B cell (primary cell): ENCODE measurements around the gene RAD23A. TPM values are rescaled to one million over a fixed set of nuclear protein-coding genes. Genes with fewer than 3 reads are reported as not detected.
"Not testable (repeated sequence)": the region's sequence is repeated elsewhere in the genome, so short reads cannot be mapped to it uniquely, and the experiment has no call there.

Experiments used
- ATAC-seq: fragments of 200-7000 bp; cut with Tn5 transposase; one replicate; pipeline ENCODE4 v1.10.0; 2021; ENCODE audit warnings: low read depth, mild to moderate bottlenecking, moderate number of reproducible peaks, moderate library complexity
- CTCF ChIA-PET: fragments of 350-600 bp; sonication (Branson Sonifier 250); formaldehyde crosslinking; loops from one replicate; lab custom pipeline; 2021; ENCODE audit warnings: antibody characterized with exemption, inconsistent platforms; lab: Charles Lee
- POLR2A ChIA-PET: fragments of 350-600 bp; sonication (Branson Sonifier 250); formaldehyde crosslinking; loops from one replicate; lab custom pipeline; 2021; ENCODE audit warnings: antibody characterized with exemption; lab: Charles Lee
- DNase-seq: peaks from one replicate; pipeline ENCODE4 v3.0.0; 2013
- H2AFZ ChIP-seq: 2 replicates; pipeline ENCODE4 v1.6.1; 2012; ENCODE audit warnings: mild to moderate bottlenecking, low read depth, low read length; ENCODE audit not compliant: insufficient read depth, poor library complexity, severe bottlenecking
- H3K27ac ChIP-seq, 2 donors: 1 replicate in 1 of 2; 2 replicates in 1 of 2; pipeline ENCODE4 v1.5.1; 2012 to 2013; ENCODE audit warnings: low read length in 2 of 2, mild to moderate bottlenecking in 2 of 2, moderate library complexity in 1 of 2
- H3K27me3 ChIP-seq, 4 experiments: fragments of 200-600 bp in 1 of 4; sonication (generic) in 1 of 4; replicated peaks in 1 of 4; 1 replicate in 2 of 4; 2 replicates in 2 of 4; pipeline versions ENCODE4 v1.6.1 to v1.7.0; 2013 to 2016; ENCODE audit warnings: low read length in 3 of 4, mild to moderate bottlenecking in 2 of 4, mixed read lengths in 1 of 4, moderate library complexity in 1 of 4; ENCODE audit not compliant: insufficient read depth in 4 of 4, control insufficient read depth in 3 of 4; ENCODE audit errors: control extremely low read depth in 1 of 4
- H3K36me3 ChIP-seq, 2 experiments: replicated peaks in 1 of 2; 1 replicate in 1 of 2; 2 replicates in 1 of 2; pipeline versions ENCODE4 v1.6.1 to v1.7.1; 2013; ENCODE audit warnings: low read length in 1 of 2; ENCODE audit not compliant: insufficient read depth in 2 of 2, control insufficient read depth in 1 of 2; ENCODE audit errors: control extremely low read depth in 1 of 2, extremely low read depth in 1 of 2
- H3K4me1 ChIP-seq, 2 donors: fragments of 200-600 bp in 1 of 2; sonication (generic) in 1 of 2; 1 replicate in 1 of 2; 2 replicates in 1 of 2; pipeline versions ENCODE4 v1.5.1 to v1.6.1; 2013 to 2017; ENCODE audit warnings: low read length in 2 of 2; ENCODE audit not compliant: control insufficient read depth in 2 of 2, insufficient read depth in 2 of 2
- H3K4me2 ChIP-seq: replicated peaks from 2 replicates; pipeline ENCODE3; 2012; ENCODE audit warnings: mild to moderate bottlenecking, low read depth, low read length; ENCODE audit not compliant: poor library complexity, severe bottlenecking
- H3K4me3 ChIP-seq, 5 experiments: fragments of 200-600 bp in 1 of 5; sonication (generic) in 1 of 5; 1 replicate in 3 of 5; 2 replicates in 2 of 5; pipeline versions ENCODE4 v1.5.1 to v1.7.0; 2011 to 2016; ENCODE audit warnings: low read length in 4 of 5, mild to moderate bottlenecking in 4 of 5, low read depth in 2 of 5, control low read depth in 1 of 5, moderate library complexity in 1 of 5; ENCODE audit not compliant: insufficient read depth in 1 of 5; ENCODE audit errors: control extremely low read depth in 1 of 5, extremely low read depth in 1 of 5
- H3K79me2 ChIP-seq: fragments of 200-600 bp; sonication (generic); one replicate; pipeline ENCODE4 v1.6.0; 2016; ENCODE audit warnings: low read length; ENCODE audit not compliant: control insufficient read depth, insufficient read depth
- H3K9ac ChIP-seq: fragments of 200-600 bp; sonication (generic); 2 replicates; pipeline ENCODE4 v1.6.1; 2017; ENCODE audit warnings: mild to moderate bottlenecking, low read length, moderate library complexity
- H3K9me3 ChIP-seq, 3 donors: one replicate each; pipeline versions ENCODE4 v1.6.1 to v1.7.1; 2013; ENCODE audit warnings: low read length in 2 of 3; ENCODE audit not compliant: control insufficient read depth in 2 of 3, insufficient read depth in 1 of 3; ENCODE audit errors: control extremely low read depth in 1 of 3
- H4K20me1 ChIP-seq: 2 replicates; pipeline ENCODE4 v1.6.0; 2012; ENCODE audit warnings: mild to moderate bottlenecking, low read length; ENCODE audit not compliant: insufficient read depth, control insufficient read depth, poor library complexity, severe bottlenecking
- H3K27ac Mint-ChIP-seq: one replicate; pipeline ENCODE4 v1.8.0; 2021; ENCODE audit warnings: mixed read lengths
- H3K27me3 Mint-ChIP-seq: one replicate; pipeline ENCODE4 v1.8.0; 2021; ENCODE audit warnings: mixed read lengths
- H3K4me1 Mint-ChIP-seq: one replicate; pipeline ENCODE4 v1.8.0; 2021; ENCODE audit warnings: mixed read lengths
- H3K4me3 Mint-ChIP-seq: one replicate; pipeline ENCODE4 v1.8.0; 2021; ENCODE audit warnings: mixed read lengths
- H3K9me3 Mint-ChIP-seq: one replicate; pipeline ENCODE4 v1.8.0; 2022; ENCODE audit warnings: mixed read lengths; ENCODE audit not compliant: insufficient read depth
- CTCF ChIP-seq: fragments of 200-600 bp; IDR thresholded peaks from one replicate; pipeline ENCODE4 v1.8.0; 2022; ENCODE audit warnings: antibody characterized with exemption, mild to moderate bottlenecking
- EZH2 ChIP-seq: IDR thresholded peaks from 2 replicates; pipeline ENCODE4 v1.6.1; 2012; ENCODE audit warnings: borderline replicate concordance, low read depth, mild to moderate bottlenecking, moderate library complexity, low read length; ENCODE audit not compliant: insufficient read depth, poor library complexity, severe bottlenecking
- WGBS: methylation state at CpG from one replicate; pipeline ENCODE4 v1.1.5; 2013; ENCODE audit warnings: missing lambda C conversion rate; ENCODE audit not compliant: insufficient coverage; 5-methylcytosine and 5-hydroxymethylcytosine counted together
- intact Hi-C: fragments of 100-400 bp; cut with micrococcal nuclease; formaldehyde crosslinking; loops from one replicate; pipeline ENCODE4 v1.10.0; 2022
- polyA plus RNA-seq: library from polyadenylated mRNA; depleted of rRNA; stranded (reverse); fragments of >200 nt; gene quantifications from 2 replicates; pipeline ENCODE4 v1.2.3, GENCODE V29; 2012
- total RNA-seq, 2 donors: library from RNA; stranded (reverse); fragments of 120-200 nt in 1 of 2; gene quantifications; 1 replicate in 1 of 2; 2 replicates in 1 of 2; pipeline versions ENCODE4 v1.2.3 to v1.2.4, GENCODE V29; 2013 to 2022

The RAD23A gene
- total and polyA plus RNA-seq, 2 donors (not counting 1 experiment from before 2014, with no cell fraction given) = 100 to 106 TPM

- TF ChIP-seq CTCF (no peak), EZH2 (no peak)
- ChIA-PET POLR2A (interaction anchor here (0.6 kb wide), 1 partner anchor 184 kb away, joined by 3 read pairs; no protein-coding TSS in a partner anchor), CTCF (interaction anchor here (0.8 to 1.5 kb wide), 2 partner anchors 16 to 112 kb away, joined by 4 to 6 read pairs; no protein-coding TSS in a partner anchor)
- H3K4me1 Mint-ChIP-seq = peaks cover 31% of the 10 kb centered on the region
- intact Hi-C loops = no loop called here
- DNase-seq (no peak), ATAC-seq (no peak)
- no peak overlapping the region for H3K9ac ChIP-seq
- no peak overlapping the region for H3K4me3 Mint-ChIP-seq
- H4K20me1 ChIP-seq = peaks cover 30% of the 10 kb centered on the region
- no peaks in the 10 kb centered on the region for H3K27me3 ChIP-seq
- no peaks in the 10 kb centered on the region for H3K9me3 Mint-ChIP-seq
- H3K79me2 ChIP-seq = peaks cover 17% of the 10 kb centered on the region
- 95% methylated on average over 14 of the region's 16 CpGs for WGBS
- H3K27ac Mint-ChIP-seq = peak overlapping the region; percentile 68
- H2AFZ ChIP-seq = no peak overlapping the region
- H3K27me3 Mint-ChIP-seq = no peaks in the 10 kb centered on the region
- no peak overlapping the region for H3K4me2 ChIP-seq
- peaks cover 0 to 4% (median 0%) of the 10 kb centered on the region in 3 donors for H3K9me3 ChIP-seq
- no peak overlapping the region for H3K27ac ChIP-seq
- H3K4me1 ChIP-seq = peaks cover 17 to 33% of the 10 kb centered on the region in 2 donors
- H3K4me3 ChIP-seq = no peak overlapping the region
- H3K36me3 ChIP-seq = peaks cover 3 to 75% of the 10 kb centered on the region in 2 experiments
Measured at GRCh38 chr19:12949363-12950283, 4.0 kb downstream of the RAD23A start.

GRCh38 chr19:12952050-12952449 lies 6.4 kb downstream of the RAD23A start:
- ATAC-seq, H3K9ac ChIP-seq, H3K27me3 Mint-ChIP-seq, H3K4me3 ChIP-seq, H3K27ac ChIP-seq, H3K4me2 ChIP-seq, H3K4me3 Mint-ChIP-seq, H3K9me3 ChIP-seq, H3K27me3 ChIP-seq, H2AFZ ChIP-seq, H3K9me3 Mint-ChIP-seq, POLR2A ChIA-PET, H3K27ac Mint-ChIP-seq, DNase-seq, intact Hi-C loops: not testable (repeated sequence)
- peaks cover 5 to 70% of the 10 kb centered on the region in 2 experiments for H3K36me3 ChIP-seq
- H3K4me1 Mint-ChIP-seq = peaks cover 34% of the 10 kb centered on the region
- peaks cover 37% of the 10 kb centered on the region for H4K20me1 ChIP-seq
- CTCF ChIA-PET = interaction anchor here (0.9 to 1.6 kb wide), 2 partner anchors 25 to 186 kb away, joined by 3 read pairs; no protein-coding TSS in a partner anchor
- H3K79me2 ChIP-seq = peaks cover 11% of the 10 kb centered on the region
- 100% methylated on average over 4 of the region's 6 CpGs for whole genome bisulfite sequencing
- H3K4me1 ChIP-seq = peaks cover 21 to 34% of the 10 kb centered on the region in 2 donors
